HCT116 (cell line): ENCODE data around the gene GRHL1. TPM values are rescaled to one million over a fixed set of nuclear protein-coding genes. Genes with fewer than 3 reads are reported as not detected.

Experiments used
- ATAC-seq: fragments of 200-7000 bp; cut with Tn5 transposase; 2 replicates; pipeline ENCODE4 v1.9.1; 2020; ENCODE audit warnings: mild to moderate bottlenecking, moderate library complexity
- BruUV-seq: library from RNA; stranded (reverse); fragments of 400-500 nt; replicated peaks from 2 replicates; lab custom pipeline; 2021; lab: Mats Ljungman, UMichigan
- CTCF ChIA-PET: fragments of 300-600 bp; sonication (Branson Sonifier 250); formaldehyde crosslinking; loops from one replicate; lab custom pipeline; 2021; ENCODE audit warnings: antibody characterized with exemption; lab: Charles Lee
- POLR2A ChIA-PET: fragments of 300-600, 350-600 bp; sonication (Branson Sonifier 250); formaldehyde crosslinking; loops from one replicate; lab custom pipeline; 2021; ENCODE audit warnings: antibody characterized with exemption; lab: Charles Lee
- RAD21 ChIA-PET, 2 experiments: fragments of 300-600 bp; sonication (Branson Sonifier 250); formaldehyde crosslinking; loops; one replicate each; lab custom pipeline; 2023; ENCODE audit warnings: low total read pairs in 2 of 2; ENCODE audit not compliant: uncharacterized antibody in 2 of 2, unreplicated experiment in 2 of 2, low non-redundant PET in 1 of 2; lab: Charles Lee
- DNase-seq: peaks from one replicate; pipeline ENCODE4 v3.0.0-alpha.2; 2010; ENCODE audit warnings: low read depth, low spot score
- H2AFZ ChIP-seq: fragments of 200-600 bp; shearing (Covaris generic), sonication (generic); 2 replicates; pipeline ENCODE4 v1.6.1; 2017; ENCODE audit warnings: low read depth, mixed run types, mixed read lengths, antibody characterized with exemption, low read length; ENCODE audit not compliant: poor library complexity, severe bottlenecking
- H3K27ac ChIP-seq: 2 replicates; pipeline ENCODE4 v1.5.1; 2012; ENCODE audit warnings: low read depth, low read length
- H3K27me3 ChIP-seq: fragments of 200-600 bp; sonication (generic); 2 replicates; pipeline ENCODE4 v1.6.1; 2016; ENCODE audit warnings: mixed run types, low read length, mixed read lengths; ENCODE audit not compliant: insufficient read depth
- H3K36me3 ChIP-seq, 2 experiments: fragments of 200-500 bp in 1 of 2; fragments of 200-600 bp in 1 of 2; sonication (Bioruptor generic) in 1 of 2; sonication (generic) in 1 of 2; 2 replicates each; pipeline versions ENCODE4 v1.5.1 to v1.6.1; 2014 to 2016; ENCODE audit warnings: low read length in 2 of 2, inconsistent platforms in 1 of 2, mixed read lengths in 1 of 2, mixed run types in 1 of 2; ENCODE audit not compliant: insufficient read depth in 2 of 2, control insufficient read depth in 1 of 2
- H3K4me1 ChIP-seq, 2 experiments: fragments of 200-600 bp in 1 of 2; sonication (generic) in 1 of 2; 2 replicates each; pipeline versions ENCODE4 v1.5.1 to v1.6.1; 2012 to 2017; ENCODE audit warnings: low read length in 2 of 2, inconsistent platforms in 1 of 2, mild to moderate bottlenecking in 1 of 2, mixed read lengths in 1 of 2, mixed run types in 1 of 2, moderate library complexity in 1 of 2; ENCODE audit not compliant: insufficient read depth in 2 of 2, control insufficient read depth in 1 of 2
- H3K4me2 ChIP-seq: fragments of 200-600 bp; sonication (generic); 2 replicates; pipeline ENCODE4 v1.6.1; 2017; ENCODE audit warnings: mixed run types, low read length, mixed read lengths
- H3K4me3 ChIP-seq, 2 experiments: fragments of 200-600 bp in 1 of 2; sonication (generic) in 1 of 2; replicated peaks in 1 of 2; 2 replicates each; pipeline ENCODE4 v1.5.1; 2011 to 2016; ENCODE audit warnings: low read length in 2 of 2, control low read depth in 1 of 2, low read depth in 1 of 2, mild to moderate bottlenecking in 1 of 2, mixed read lengths in 1 of 2, mixed run types in 1 of 2
- H3K79me2 ChIP-seq: fragments of 200-600 bp; sonication (generic); 2 replicates; pipeline ENCODE4 v1.6.1; 2017; ENCODE audit warnings: mild to moderate bottlenecking, mixed run types, low read length, moderate library complexity, mixed read lengths; ENCODE audit not compliant: insufficient read depth
- H3K9ac ChIP-seq: fragments of 200-600 bp; sonication (generic); 2 replicates; pipeline ENCODE4 v1.6.1; 2016; ENCODE audit warnings: low read length, mixed read lengths
- H3K9me2 ChIP-seq: fragments of 200-600 bp; sonication (generic), shearing (Covaris generic); 2 replicates; pipeline ENCODE4 v1.6.1; 2017; ENCODE audit warnings: mixed run types, mild to moderate bottlenecking, moderate library complexity; ENCODE audit not compliant: insufficient read depth
- H3K9me3 ChIP-seq, 2 experiments: fragments of 200-500 bp in 1 of 2; fragments of 200-600 bp in 1 of 2; sonication (Bioruptor generic) in 1 of 2; sonication (generic) in 1 of 2; 2 replicates each; pipeline ENCODE4 v1.6.1; 2014 to 2017; ENCODE audit warnings: low read length in 2 of 2, mixed read lengths in 2 of 2, inconsistent platforms in 1 of 2, low read depth in 1 of 2, mild to moderate bottlenecking in 1 of 2, mixed run types in 1 of 2, moderate library complexity in 1 of 2; ENCODE audit not compliant: control insufficient read depth in 1 of 2, insufficient read depth in 1 of 2
- H4K20me1 ChIP-seq: fragments of 200-600 bp; sonication (generic), shearing (Covaris generic); 2 replicates; pipeline ENCODE4 v1.6.1; 2017; ENCODE audit warnings: mixed run types, mild to moderate bottlenecking, moderate library complexity; ENCODE audit not compliant: insufficient read depth
- ATF3 ChIP-seq: IDR thresholded peaks from 2 replicates; pipeline ENCODE4 v1.6.1; 2012
- CBX3 ChIP-seq: IDR thresholded peaks from 2 replicates; pipeline ENCODE4 v1.6.1; 2012; ENCODE audit warnings: low read depth
- CEBPB ChIP-seq: IDR thresholded peaks from 2 replicates; pipeline ENCODE4 v1.6.1; 2012; ENCODE audit warnings: low read depth
- EGR1 ChIP-seq: IDR thresholded peaks from 2 replicates; pipeline ENCODE4 v1.6.1; 2012; ENCODE audit warnings: low read depth
- ELF1 ChIP-seq: IDR thresholded peaks from 2 replicates; pipeline ENCODE4 v1.6.1; 2012; ENCODE audit warnings: low read depth, borderline replicate concordance
- EZH2 ChIP-seq: fragments of 200-600 bp; sonication (generic); IDR thresholded peaks from 2 replicates; pipeline ENCODE4 v1.6.1; 2017; ENCODE audit warnings: antibody characterized with exemption, mixed run types
- EZH2phosphoT487 ChIP-seq: fragments of 200-600 bp; IDR thresholded peaks from 2 replicates; pipeline ENCODE4 v1.6.1; 2018; ENCODE audit warnings: antibody characterized with exemption, borderline replicate concordance
- FOSL1 ChIP-seq: IDR thresholded peaks from 2 replicates; pipeline ENCODE4 v1.6.1; 2012; ENCODE audit warnings: low read depth
- JUND ChIP-seq: IDR thresholded peaks from 2 replicates; pipeline ENCODE4 v1.6.1; 2012
- MAX ChIP-seq: IDR thresholded peaks from 2 replicates; pipeline ENCODE4 v1.6.1; 2012
- POLR2A ChIP-seq: IDR thresholded peaks from 2 replicates; pipeline ENCODE4 v1.7.0; 2011; ENCODE audit warnings: borderline replicate concordance; ENCODE audit not compliant: insufficient read depth, insufficient read length; ENCODE audit errors: extremely low read depth
- SP1 ChIP-seq: IDR thresholded peaks from 2 replicates; pipeline ENCODE4 v1.6.1; 2012; ENCODE audit warnings: low read depth
- TCF7L2 ChIP-seq: IDR thresholded peaks from 2 replicates; pipeline ENCODE4 v1.7.0; 2011; ENCODE audit warnings: borderline replicate concordance, inconsistent platforms; ENCODE audit not compliant: insufficient read depth, insufficient read length; ENCODE audit errors: extremely low read depth
- ZBTB33 ChIP-seq: IDR thresholded peaks from 2 replicates; pipeline ENCODE4 v1.6.1; 2011; ENCODE audit warnings: mild to moderate bottlenecking, low read length, moderate library complexity; ENCODE audit not compliant: insufficient replicate concordance; ENCODE audit errors: extremely low read depth
- ZFX ChIP-seq: fragments of 450-650 bp; IDR thresholded peaks from 2 replicates; pipeline ENCODE4 v1.6.1; 2017
- intact Hi-C: fragments of 100-400 bp; cut with micrococcal nuclease; formaldehyde crosslinking; loops from 2 replicates; pipeline ENCODE4 v1.10.0; 2022
- total RNA-seq: library from RNA; stranded (reverse); gene quantifications from one replicate; pipeline ENCODE4 v1.2.1, GENCODE V29; 2021; ENCODE audit not compliant: unreplicated experiment

The GRHL1 gene
- total RNA-seq, 1 experiment from 2014 or later, result 8.5 TPM

- ATAC-seq (no peak), DNase-seq (no peak)
- BruUV-seq, result no TSS peak
- CTCF ChIA-PET, result interaction anchor here (1.3 kb wide), 1 partner anchor 38 kb away, joined by 3 read pairs; no protein-coding TSS in a partner anchor
- Histone ChIP-seq H3K27ac (no peak overlapping the region), H3K9me3 (no peaks in the 10 kb centered on the region), H3K4me2 (no peak overlapping the region), H3K79me2 (no peaks in the 10 kb centered on the region), H3K4me3 (no peak overlapping the region), H3K27me3 (no peaks in the 10 kb centered on the region), H2AFZ (no peak overlapping the region), H3K9me2 (no peaks in the 10 kb centered on the region), H4K20me1 (no peaks in the 10 kb centered on the region), H3K9ac (no peak overlapping the region), H3K4me1 (no peaks in the 10 kb centered on the region), H3K36me3 (no peaks in the 10 kb centered on the region)
- RAD21 ChIA-PET, result no interaction called here
- intact Hi-C loops, result no loop called here
- TF ChIP-seq EZH2phosphoT487, result no peak
- no peak for TF ChIP-seq JUND
- TF ChIP-seq CBX3, result no peak
- TF ChIP-seq ZFX, result no peak
- TF ChIP-seq CEBPB, result no peak
- TF ChIP-seq EGR1, result no peak
- TF ChIP-seq POLR2A, result no peak
- no peak for TF ChIP-seq FOSL1
- TF ChIP-seq ELF1, result no peak
- no peak for TF ChIP-seq TCF7L2
- TF ChIP-seq MAX, result no peak
- TF ChIP-seq ATF3, result no peak
- TF ChIP-seq SP1, result no peak
- TF ChIP-seq EZH2, result no peak
- no peak for TF ChIP-seq ZBTB33
- POLR2A ChIA-PET, result no interaction called here
These were observed 71.0 kb downstream of the GRHL1 start for GRCh38 chr2:10022445-10022844.
